H1 (cell line): ENCODE results near the gene MAGEB3. TPM values are rescaled to one million over a fixed set of nuclear protein-coding genes. Genes with fewer than 3 reads are reported as not detected.

Experiments used
- CTCF ChIA-PET: fragments of 300-600 bp; sonication (Branson Sonifier 250); formaldehyde crosslinking; loops from one replicate; lab custom pipeline; 2021; ENCODE audit not compliant: partially characterized antibody; lab: Charles Lee
- POLR2A ChIA-PET: fragments of 300-600 bp; sonication (Branson Sonifier 250); formaldehyde crosslinking; loops from one replicate; lab custom pipeline; 2021; ENCODE audit warnings: inconsistent platforms; ENCODE audit not compliant: partially characterized antibody; lab: Charles Lee
- DNase-seq, 2 experiments: peaks; one replicate each; pipeline versions ENCODE4 v3.0.0 to v3.0.0-alpha.2; 2010 to 2022; ENCODE audit warnings: low spot score in 2 of 2, low read depth in 1 of 2, mixed read lengths in 1 of 2
- FAIRE-seq: peaks from 2 replicates; lab custom pipeline; 2011; peaks lifted over from hg19 to GRCh38; lab: Jason Lieb, UNC
- H2AFZ ChIP-seq: 2 replicates; pipeline ENCODE4 v1.8.1; 2012; ENCODE audit warnings: low read length, inconsistent platforms
- H2AK5ac ChIP-seq: 2 replicates; pipeline ENCODE4 v1.6.1; 2013; ENCODE audit warnings: low read depth, low read length
- H2BK120ac ChIP-seq: replicated peaks from 2 replicates; pipeline ENCODE3; 2013; ENCODE audit warnings: low read depth, low read length, inconsistent platforms
- H2BK12ac ChIP-seq: 2 replicates; pipeline ENCODE4 v1.6.1; 2013; ENCODE audit warnings: low read depth, low read length
- H2BK15ac ChIP-seq: 2 replicates; pipeline ENCODE4 v1.6.1; 2013; ENCODE audit warnings: low read length
- H2BK20ac ChIP-seq: 2 replicates; pipeline ENCODE4 v1.6.1; 2013; ENCODE audit warnings: low read length
- H2BK5ac ChIP-seq: 2 replicates; pipeline ENCODE4 v1.6.1; 2013; ENCODE audit warnings: low read depth, low read length
- H3K14ac ChIP-seq: 2 replicates; pipeline ENCODE4 v1.6.1; 2013; ENCODE audit warnings: inconsistent platforms; ENCODE audit not compliant: insufficient read length
- H3K18ac ChIP-seq: 2 replicates; pipeline ENCODE4 v1.6.1; 2013; ENCODE audit warnings: low read length; ENCODE audit errors: extremely low read depth
- H3K23ac ChIP-seq: 2 replicates; pipeline ENCODE4 v1.6.1; 2013; ENCODE audit warnings: inconsistent platforms; ENCODE audit not compliant: insufficient read length
- H3K23me2 ChIP-seq: 2 replicates; pipeline ENCODE4 v1.6.1; 2013; ENCODE audit warnings: low read depth, low read length
- H3K27ac ChIP-seq: 2 replicates; pipeline ENCODE4 v1.6.1; 2011; ENCODE audit warnings: low read depth, low read length, inconsistent platforms
- H3K27me3 ChIP-seq, 4 experiments: replicated peaks in 1 of 4; 1 replicate in 1 of 4; 2 replicates in 3 of 4; pipeline versions ENCODE4 v1.6.1 to v1.8.1; 2011 to 2013; ENCODE audit warnings: low read length in 3 of 4, mild to moderate bottlenecking in 3 of 4, inconsistent platforms in 2 of 4, mixed read lengths in 2 of 4, moderate library complexity in 1 of 4; ENCODE audit not compliant: control insufficient read depth in 3 of 4, insufficient read depth in 3 of 4; ENCODE audit errors: extremely low read depth in 1 of 4
- H3K36me3 ChIP-seq, 4 experiments: 2 replicates each; pipeline versions ENCODE4 v1.6.1 to v1.8.1; 2011 to 2013; ENCODE audit warnings: mild to moderate bottlenecking in 4 of 4, low read length in 3 of 4, moderate library complexity in 2 of 4, control low read depth in 1 of 4, inconsistent platforms in 1 of 4; ENCODE audit not compliant: insufficient read depth in 4 of 4, control insufficient read depth in 2 of 4
- H3K4ac ChIP-seq: replicated peaks from 2 replicates; pipeline ENCODE3; 2013; ENCODE audit warnings: low read length, low read depth, mixed read lengths, inconsistent platforms; ENCODE audit not compliant: insufficient read length
- H3K4me1 ChIP-seq, 4 experiments: replicated peaks in 1 of 4; 1 replicate in 1 of 4; 2 replicates in 3 of 4; pipeline versions ENCODE4 v1.6.1 to v1.8.1; 2011 to 2013; ENCODE audit warnings: low read length in 3 of 4, inconsistent platforms in 2 of 4, mixed read lengths in 1 of 4; ENCODE audit not compliant: insufficient read depth in 4 of 4, control insufficient read depth in 3 of 4
- H3K4me2 ChIP-seq, 2 experiments: 2 replicates each; pipeline versions ENCODE4 v1.6.1 to v1.8.1; 2011 to 2013; ENCODE audit warnings: low read depth in 2 of 2, low read length in 2 of 2, control low read depth in 1 of 2, inconsistent platforms in 1 of 2, mild to moderate bottlenecking in 1 of 2; ENCODE audit not compliant: insufficient read depth in 1 of 2
- H3K4me3 ChIP-seq, 4 experiments: fragments of 200-600, 300-600 bp in 1 of 4; sonication (generic), shearing (Covaris generic), sonication (Bioruptor Twin) in 1 of 4; 2 replicates each; pipeline versions ENCODE4 v1.5.1 to v1.8.1; 2011 to 2016; ENCODE audit warnings: low read length in 4 of 4, low read depth in 3 of 4, control low read depth in 2 of 4, inconsistent platforms in 2 of 4, mild to moderate bottlenecking in 2 of 4, mixed read lengths in 1 of 4, moderate library complexity in 1 of 4; ENCODE audit not compliant: insufficient read depth in 2 of 4; ENCODE audit errors: extremely low read depth in 1 of 4
- H3K56ac ChIP-seq: replicated peaks from 2 replicates; pipeline ENCODE3; 2013; ENCODE audit warnings: low read depth, mild to moderate bottlenecking, mixed read lengths, low read length, inconsistent platforms; ENCODE audit not compliant: insufficient read length
- H3K79me1 ChIP-seq: 2 replicates; pipeline ENCODE4 v1.6.1; 2013; ENCODE audit warnings: low read depth, low read length, control low read depth
- H3K79me2 ChIP-seq, 2 experiments: 2 replicates each; pipeline versions ENCODE4 v1.6.1 to v1.8.1; 2012 to 2013; ENCODE audit warnings: low read length in 2 of 2, mild to moderate bottlenecking in 2 of 2, inconsistent platforms in 1 of 2; ENCODE audit not compliant: insufficient read depth in 2 of 2, control insufficient read depth in 1 of 2
- H3K9ac ChIP-seq, 4 experiments: replicated peaks in 1 of 4; 1 replicate in 1 of 4; 2 replicates in 3 of 4; pipeline versions ENCODE4 v1.6.1 to v1.8.1; 2011 to 2013; ENCODE audit warnings: low read depth in 3 of 4, low read length in 3 of 4, control low read depth in 2 of 4, mild to moderate bottlenecking in 2 of 4, moderate library complexity in 2 of 4, inconsistent platforms in 1 of 4; ENCODE audit errors: extremely low read depth in 1 of 4
- H3K9me3 ChIP-seq, 2 experiments: 2 replicates each; pipeline versions ENCODE4 v1.6.1 to v1.8.1; 2012 to 2013; ENCODE audit warnings: mild to moderate bottlenecking in 2 of 2, moderate library complexity in 2 of 2, control low read depth in 1 of 2, inconsistent platforms in 1 of 2, low read depth in 1 of 2, low read length in 1 of 2, mixed read lengths in 1 of 2; ENCODE audit not compliant: insufficient read depth in 2 of 2
- H4K20me1 ChIP-seq, 2 experiments: replicated peaks in 1 of 2; 2 replicates each; pipeline versions ENCODE3 to v1.8.1; 2011 to 2013; ENCODE audit warnings: inconsistent platforms in 2 of 2, low read length in 2 of 2, mild to moderate bottlenecking in 1 of 2; ENCODE audit not compliant: insufficient read depth in 2 of 2, control insufficient read depth in 1 of 2
- H4K5ac ChIP-seq: 2 replicates; pipeline ENCODE4 v1.6.1; 2013; ENCODE audit warnings: low read length, low read depth, mixed read lengths, inconsistent platforms; ENCODE audit not compliant: insufficient read length
- H4K8ac ChIP-seq: 2 replicates; pipeline ENCODE4 v1.8.0; 2013; ENCODE audit warnings: mild to moderate bottlenecking, moderate library complexity, low read length, inconsistent platforms; ENCODE audit not compliant: insufficient read depth; ENCODE audit errors: extremely low read depth
- H4K91ac ChIP-seq: replicated peaks from 2 replicates; pipeline ENCODE3; 2013; ENCODE audit warnings: low read length, mixed read lengths, inconsistent platforms; ENCODE audit not compliant: insufficient read length
- JUND ChIP-seq: IDR thresholded peaks from 2 replicates; pipeline ENCODE4 v1.6.1; 2011; ENCODE audit warnings: mild to moderate bottlenecking, improper control_type of control experiment, low read length
- KDM1A ChIP-seq: fragments of 200-600, 300-600 bp; sonication (generic); IDR thresholded peaks from 2 replicates; pipeline ENCODE4 v1.7.1; 2016; ENCODE audit warnings: mild to moderate bottlenecking, low read length, borderline replicate concordance
- KDM5A ChIP-seq: fragments of 200-600 bp; IDR thresholded peaks from 2 replicates; pipeline ENCODE4 v1.7.1; 2012; ENCODE audit warnings: mild to moderate bottlenecking, low read length, inconsistent platforms, mixed read lengths
- MAFK ChIP-seq: IDR thresholded peaks from 2 replicates; pipeline ENCODE4 v1.6.1; 2012; ENCODE audit warnings: low read depth, mild to moderate bottlenecking, improper control_type of control experiment, low read length
- WGBS, 2 experiments: shearing (Covaris generic) in 1 of 2; methylation state at CpG; one replicate each; pipeline versions ENCODE4 v1.1.6 to v1.1.7; 2013 to 2015; ENCODE audit warnings: low lambda C conversion rate in 2 of 2, mixed read lengths in 2 of 2, inconsistent platforms in 1 of 2, low coverage in 1 of 2, missing lambda C conversion rate in 1 of 2; ENCODE audit not compliant: insufficient replicate concordance in 2 of 2, insufficient coverage in 1 of 2, insufficient read length in 1 of 2; ENCODE audit errors: extremely low coverage in 1 of 2, missing lambda C conversion rate in 1 of 2; 5-methylcytosine and 5-hydroxymethylcytosine counted together
- polyA plus RNA-seq, 7 experiments: library from polyadenylated mRNA; depleted of rRNA in 3 of 7; stranded (reverse) in 5 of 7; unstranded in 2 of 7; fragments of >200 nt in 5 of 7; fragments of 200-250 nt in 2 of 7; gene quantifications; 1 replicate in 5 of 7; 2 replicates in 1 of 7; 4 replicates in 1 of 7; pipeline versions ENCODE4 v1.2.1 to v1.2.3, GENCODE V29; 2011 to 2013; ENCODE audit warnings: missing spikeins in 2 of 7, mixed read lengths in 2 of 7
- total RNA-seq: library from RNA; stranded (reverse); fragmentation: NEBNext Ultra II Directional; extraction: Animal tissue kit (Norgen Biotek cat#: 25700); gene quantifications from 2 replicates; pipeline ENCODE4 v1.2.1, GENCODE V29; 2021
- TF ChIP-seq, protein P1 (sequence below): IDR thresholded peaks from 2 replicates; pipeline ENCODE4 v1.6.1; 2012; ENCODE audit warnings: inconsistent platforms

MAGEB3 gene
- total and polyA plus RNA-seq, 2 of the 8 experiments (the other 6 are each of a cell fraction or from before 2014, with no cell fraction given) = not detected

- H3K18ac ChIP-seq = no peak overlapping the region
- ChIA-PET CTCF (interaction anchor here (0.9 kb wide), 1 partner anchor 13 kb away, joined by 3 read pairs; no protein-coding TSS in a partner anchor), POLR2A (no interaction called here)
- no peaks in the 10 kb centered on the region for H3K23me2 ChIP-seq
- no peak overlapping the region for H3K4me2 ChIP-seq
- TF ChIP-seq KDM5A (no peak), JUND (no peak), MAFK (no peak), KDM1A (no peak)
- TF ChIP-seq, protein P1, sequence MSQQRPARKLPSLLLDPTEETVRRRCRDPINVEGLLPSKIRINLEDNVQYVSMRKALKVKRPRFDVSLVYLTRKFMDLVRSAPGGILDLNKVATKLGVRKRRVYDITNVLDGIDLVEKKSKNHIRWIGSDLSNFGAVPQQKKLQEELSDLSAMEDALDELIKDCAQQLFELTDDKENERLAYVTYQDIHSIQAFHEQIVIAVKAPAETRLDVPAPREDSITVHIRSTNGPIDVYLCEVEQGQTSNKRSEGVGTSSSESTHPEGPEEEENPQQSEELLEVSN = no peak
- H3K9ac ChIP-seq = no peak overlapping the region
- H2BK120ac ChIP-seq = no peak overlapping the region
- H3K14ac ChIP-seq = no peak overlapping the region
- H3K36me3 ChIP-seq = no peaks in the 10 kb centered on the region
- H4K20me1 ChIP-seq = no peaks in the 10 kb centered on the region
- no peak overlapping the region for H3K27ac ChIP-seq
- H2BK5ac ChIP-seq = no peak overlapping the region
- no peak overlapping the region for H4K91ac ChIP-seq
- no peak overlapping the region for H2BK20ac ChIP-seq
- no peak overlapping the region for H3K4me3 ChIP-seq
- H3K9me3 ChIP-seq = no peaks in the 10 kb centered on the region
- no peak overlapping the region for H2BK15ac ChIP-seq
- no peaks in the 10 kb centered on the region for H3K79me2 ChIP-seq
- H4K8ac ChIP-seq = no peak overlapping the region
- H4K5ac ChIP-seq = no peak overlapping the region
- DNase-seq (no peak), FAIRE-seq (no peak)
- H3K56ac ChIP-seq = no peak overlapping the region
- H3K4me1 ChIP-seq = peaks cover 0 to 12% (median 0%) of the 10 kb centered on the region in 4 experiments; a peak in 1 of 7 replicates
- H3K4ac ChIP-seq = no peak overlapping the region
- H3K27me3 ChIP-seq = no peaks in the 10 kb centered on the region
- 100% methylated on average over 2 of the region's 2 CpGs; no CpG with 5 or more reads in 1 of the 2 experiments for WGBS, 2 experiments
- H2AK5ac ChIP-seq = no peak overlapping the region
- no peaks in the 10 kb centered on the region for H3K79me1 ChIP-seq
- no peak overlapping the region for H3K23ac ChIP-seq
- H2BK12ac ChIP-seq = no peak overlapping the region
- H2AFZ ChIP-seq = no peak overlapping the region
Measured at GRCh38 chrX:30224536-30224935, 5.9 kb upstream of the MAGEB3 start.
